Activated CD8-positive, alpha-beta T cell treated with anti-CD3 and anti-CD28 coated beads for 36 hours (primary cell): Measurements from ENCODE around the gene HSPA4. TPM values are rescaled to one million over a fixed set of nuclear protein-coding genes. Genes with fewer than 3 reads are reported as not detected.

Experiments used
- ATAC-seq: fragments of 200-7000 bp; cut with Tn5 transposase; one replicate; pipeline ENCODE4 v1.10.0; 2021; ENCODE audit warnings: mild to moderate bottlenecking, moderate library complexity
- CTCF ChIA-PET: fragments of 350-600 bp; sonication (Branson Sonifier 250); formaldehyde crosslinking; loops from one replicate; lab custom pipeline; 2021; ENCODE audit warnings: antibody characterized with exemption; lab: Charles Lee
- POLR2A ChIA-PET: fragments of 350-600 bp; sonication (Branson Sonifier 250); formaldehyde crosslinking; loops from one replicate; lab custom pipeline; 2021; ENCODE audit warnings: antibody characterized with exemption; lab: Charles Lee
- DNase-seq: peaks from one replicate; pipeline ENCODE4 v3.0.0-alpha.2; 2020
- H3K27ac Mint-ChIP-seq: one replicate; pipeline ENCODE4 v1.8.0; 2021; ENCODE audit warnings: mild to moderate bottlenecking, mixed read lengths
- H3K27me3 Mint-ChIP-seq: one replicate; pipeline ENCODE4 v1.8.0; 2021; ENCODE audit warnings: mixed read lengths
- H3K36me3 Mint-ChIP-seq: one replicate; pipeline ENCODE4 v1.8.0; 2021; ENCODE audit warnings: low read depth, mixed read lengths
- H3K4me1 Mint-ChIP-seq: one replicate; pipeline ENCODE4 v1.8.0; 2021; ENCODE audit warnings: low read depth, mixed read lengths
- H3K4me3 Mint-ChIP-seq: one replicate; pipeline ENCODE4 v1.8.0; 2021; ENCODE audit warnings: mild to moderate bottlenecking, moderate library complexity, mixed read lengths
- H3K9me3 Mint-ChIP-seq: one replicate; pipeline ENCODE4 v1.8.0; 2021; ENCODE audit warnings: mixed read lengths
- CTCF ChIP-seq: fragments of 200-600 bp; IDR thresholded peaks from one replicate; pipeline ENCODE4 v1.8.0; 2022; ENCODE audit warnings: antibody characterized with exemption, mild to moderate bottlenecking
- intact Hi-C: fragments of 100-400 bp; cut with micrococcal nuclease; formaldehyde crosslinking; loops from one replicate; pipeline ENCODE4 v1.10.0; 2022
- total RNA-seq, 2 experiments: library from RNA; stranded (reverse); gene quantifications; one replicate each; pipeline ENCODE4 v1.2.3, GENCODE V29; 2021

HSPA4 gene
- total RNA-seq, 2 experiments from 2014 or later, result 229 to 232 TPM

DNA sequence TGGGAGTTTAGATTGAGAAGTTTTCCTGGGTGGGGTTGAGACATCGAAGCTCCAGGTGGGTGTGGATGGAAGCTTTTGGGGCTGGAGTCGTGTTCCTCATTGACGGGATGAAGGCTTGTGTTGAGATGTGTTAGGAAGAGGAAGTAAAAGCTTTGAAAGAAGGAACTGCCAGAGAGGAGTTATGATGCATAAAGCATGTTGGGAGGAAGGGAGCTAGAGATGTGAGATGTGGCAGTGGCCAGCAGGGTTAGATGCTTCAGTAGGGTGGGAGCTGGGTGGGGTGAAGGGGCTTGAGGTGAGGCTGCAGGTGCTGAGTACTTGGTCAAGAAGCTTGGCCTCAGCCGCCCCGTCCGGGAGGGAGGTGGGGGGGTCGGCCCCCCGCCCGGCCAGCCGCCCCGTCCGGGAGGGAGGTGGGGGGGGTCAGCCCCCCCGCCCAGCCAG is 56.7 kb downstream of the HSPA4 start:
- no peak for TF ChIP-seq CTCF

DNA sequence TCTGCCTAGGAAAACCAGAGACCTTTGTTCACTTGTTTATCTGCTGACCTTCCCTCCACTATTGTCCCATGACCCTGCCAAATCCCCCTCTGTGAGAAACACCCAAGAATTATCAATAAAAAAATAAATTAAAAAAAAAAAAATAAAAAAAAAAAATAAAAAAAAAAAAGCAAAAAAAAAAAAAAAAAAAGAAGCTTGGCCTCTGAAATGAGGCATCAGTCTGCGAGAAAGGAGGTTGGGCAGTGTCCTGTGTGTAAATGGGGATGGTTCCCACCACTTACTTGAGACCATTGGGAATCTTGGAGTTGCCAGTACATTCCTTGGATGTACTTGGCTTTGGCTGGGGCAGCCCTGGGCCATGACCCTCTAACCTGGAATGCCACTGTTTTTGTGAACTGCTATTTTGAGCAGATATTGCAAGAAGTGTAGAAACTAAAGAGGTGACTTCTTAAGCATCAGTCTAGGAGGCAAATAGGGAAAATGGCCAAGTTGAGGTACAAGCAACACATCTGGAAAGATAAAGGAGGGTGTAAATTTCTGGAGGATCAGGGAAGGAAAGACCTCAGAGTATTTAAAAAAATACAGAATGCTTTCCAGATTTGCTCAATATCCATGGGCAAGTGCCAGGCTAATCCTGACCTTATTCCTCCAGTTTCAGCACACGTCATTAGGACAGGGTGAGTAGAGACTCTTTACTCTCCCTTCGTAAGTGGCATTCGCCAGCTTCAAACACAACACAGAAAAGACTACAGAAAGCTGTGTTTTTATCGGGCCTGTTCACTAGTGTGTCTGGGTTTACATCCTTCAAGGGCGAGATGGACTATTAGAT is 58.1 kb downstream of the HSPA4 start:
- ATAC-seq (no peak), DNase-seq (no peak)
- H3K27ac Mint-ChIP-seq, result no peak overlapping the region
- peaks cover 33% of the 10 kb centered on the region for H3K4me1 Mint-ChIP-seq
- intact Hi-C loops, result loop anchor here (2.0 to 5.0 kb wide), 2 partner anchors 177 to 349 kb away; no protein-coding TSS in a partner anchor
- no peak for TF ChIP-seq CTCF
- no peaks in the 10 kb centered on the region for H3K27me3 Mint-ChIP-seq
- ChIA-PET POLR2A (no interaction called here), CTCF (interaction anchor here (1.0 to 3.7 kb wide), 10 partner anchors 40 to 611 kb away, joined by 3 to 15 read pairs (median 4); no protein-coding TSS in a partner anchor)
- H3K36me3 Mint-ChIP-seq, result peaks cover 14% of the 10 kb centered on the region
- no peaks in the 10 kb centered on the region for H3K9me3 Mint-ChIP-seq
- no peak overlapping the region for H3K4me3 Mint-ChIP-seq

More for the DNA sequence above, 56.7 kb downstream of the HSPA4 start:
- H3K27me3 Mint-ChIP-seq, result no peaks in the 10 kb centered on the region
- peaks cover 29% of the 10 kb centered on the region for H3K4me1 Mint-ChIP-seq
- H3K9me3 Mint-ChIP-seq, result no peaks in the 10 kb centered on the region
- no peak for DNase-seq
- CTCF ChIA-PET, result interaction anchor here (0.9 kb wide), 1 partner anchor 179 kb away, joined by 4 read pairs; no protein-coding TSS in a partner anchor
- no peak overlapping the region for H3K27ac Mint-ChIP-seq
- peaks cover 23% of the 10 kb centered on the region for H3K36me3 Mint-ChIP-seq
- H3K4me3 Mint-ChIP-seq, result no peak overlapping the region
- POLR2A ChIA-PET, result no interaction called here
- ATAC-seq, result no peak
- intact Hi-C loops, result no loop called here

GRCh38 chr5:133110709-133111108 is 58.9 kb downstream of the HSPA4 start:
- no peak overlapping the region for H3K4me3 Mint-ChIP-seq
- intact Hi-C loops, result loop anchor here (2.0 to 5.0 kb wide), 2 partner anchors 177 to 348 kb away; no protein-coding TSS in a partner anchor

GRCh38 chr5:133111299-133111698 is 59.5 kb downstream of the HSPA4 start:
- intact Hi-C loops, result loop anchor here (2.0 to 5.0 kb wide), 2 partner anchors 176 to 348 kb away; no protein-coding TSS in a partner anchor
- no peak overlapping the region for H3K4me3 Mint-ChIP-seq
- peak; percentile 88 for DNase-seq
- peak; percentile 76 for ATAC-seq
- H3K4me1 Mint-ChIP-seq, result peaks cover 29% of the 10 kb centered on the region
- H3K27me3 Mint-ChIP-seq, result no peaks in the 10 kb centered on the region
- ChIA-PET POLR2A (interaction anchor here (0.6 kb wide), 1 partner anchor 9 kb away, joined by 4 read pairs; no protein-coding TSS in a partner anchor), CTCF (interaction anchor here (0.6 to 3.7 kb wide), 32 partner anchors 8 to 313 kb away, joined by 3 to 15 read pairs (median 3); no protein-coding TSS in a partner anchor)
- peak; percentile 96 for TF ChIP-seq CTCF
- H3K9me3 Mint-ChIP-seq, result no peaks in the 10 kb centered on the region
- H3K36me3 Mint-ChIP-seq, result peaks cover under 1% of the 10 kb centered on the region
- no peak overlapping the region for H3K27ac Mint-ChIP-seq

More at GRCh38 chr5:133110709-133111108, 58.9 kb downstream of the HSPA4 start:
- Mint-ChIP-seq H3K9me3 (no peaks in the 10 kb centered on the region), H3K27ac (no peak overlapping the region), H3K27me3 (no peaks in the 10 kb centered on the region), H3K36me3 (peaks cover 5% of the 10 kb centered on the region), H3K4me1 (peaks cover 29% of the 10 kb centered on the region)
- CTCF ChIA-PET, result interaction anchor here (0.9 to 3.7 kb wide), 26 partner anchors 8 to 610 kb away, joined by 3 to 15 read pairs (median 3); no protein-coding TSS in a partner anchor
- POLR2A ChIA-PET, result no interaction called here
- TF ChIP-seq CTCF, result no peak
- no peak for DNase-seq
- no peak for ATAC-seq
